HepG2 (cell line): ENCODE measurements around the gene BAZ2A. TPM values are rescaled to one million over a fixed set of nuclear protein-coding genes. Genes with fewer than 3 reads are reported as not detected.

Experiments
- ASH2L ChIP-seq: fragments of 300-600, 200-600 bp; sonication (generic); IDR thresholded peaks from 2 replicates; pipeline ENCODE4 v1.7.0; 2017; ENCODE audit warnings: low read depth, mild to moderate bottlenecking, moderate library complexity, mixed read lengths, low read length; ENCODE audit not compliant: insufficient read length
- ATF7 ChIP-seq, 2 experiments: fragments of 450-650 bp in 1 of 2; sonication (generic) in 1 of 2; formaldehyde crosslinking in 1 of 2; IDR thresholded peaks; 2 replicates each; pipeline versions ENCODE4 v1.4.0 to v1.6.1; 2016 to 2020; ENCODE audit warnings: antibody characterized with exemption in 1 of 2, mild to moderate bottlenecking in 1 of 2, missing genetic modification reagents in 1 of 2
- ETV5 ChIP-seq: IDR thresholded peaks from 2 replicates; pipeline ENCODE4 v1.6.1; 2018; ENCODE audit warnings: missing biosample characterization, missing genetic modification reagents, inconsistent platforms, borderline replicate concordance
- HMG20A ChIP-seq: IDR thresholded peaks from 2 replicates; pipeline ENCODE4 v1.6.1; 2016; ENCODE audit warnings: borderline replicate concordance
- JARID2 ChIP-seq: sonication (generic); formaldehyde crosslinking; IDR thresholded peaks from 2 replicates; pipeline ENCODE4 v1.8.1; 2023; ENCODE audit warnings: missing genetic modification reagents, inconsistent platforms; ENCODE audit not compliant: insufficient replicate concordance
- NFIC ChIP-seq: IDR thresholded peaks from 2 replicates; pipeline ENCODE4 v1.6.1; 2012; ENCODE audit warnings: mild to moderate bottlenecking, low read length, inconsistent platforms
- NKX3-1 ChIP-seq: sonication (generic); formaldehyde crosslinking; IDR thresholded peaks from 2 replicates; pipeline ENCODE4 v1.5.0; 2020; ENCODE audit warnings: missing genetic modification reagents
- PHF5A ChIP-seq: IDR thresholded peaks from one replicate; pipeline ENCODE4 v1.6.1; 2018; ENCODE audit warnings: low read depth, missing genetic modification reagents; ENCODE audit not compliant: unreplicated experiment
- SRY ChIP-seq: sonication (generic); formaldehyde crosslinking; IDR thresholded peaks from 2 replicates; pipeline ENCODE4 v1.8.0; 2022; ENCODE audit warnings: mild to moderate bottlenecking, missing genetic modification reagents
- TARDBP ChIP-seq: sonication (generic); formaldehyde crosslinking; IDR thresholded peaks from 2 replicates; pipeline ENCODE4 v1.8.0; 2022; ENCODE audit warnings: mild to moderate bottlenecking, missing genetic modification reagents
- TCF7 ChIP-seq: sonication (generic); IDR thresholded peaks from 2 replicates; pipeline ENCODE4 v1.6.1; 2016; ENCODE audit warnings: antibody characterized with exemption, low read depth
- TEAD3 ChIP-seq: optimal IDR thresholded peaks from 2 replicates; pipeline ENCODE3; 2016; ENCODE audit warnings: borderline replicate concordance
- ZFX ChIP-seq: sonication (generic); formaldehyde crosslinking; IDR thresholded peaks from 2 replicates; pipeline ENCODE4 v1.4.0; 2020; ENCODE audit warnings: mild to moderate bottlenecking, low read depth, missing genetic modification reagents, moderate library complexity
- ZNF382 ChIP-seq: sonication (generic); formaldehyde crosslinking; IDR thresholded peaks from 2 replicates; pipeline ENCODE4 v1.5.0; 2020; ENCODE audit warnings: missing genetic modification reagents, mild to moderate bottlenecking, borderline replicate concordance
- ZNF550 ChIP-seq: sonication (generic); formaldehyde crosslinking; IDR thresholded peaks from 2 replicates; pipeline ENCODE4 v1.4.0; 2020; ENCODE audit warnings: mild to moderate bottlenecking, missing genetic modification reagents, borderline replicate concordance
- ZNF746 ChIP-seq: sonication (generic); formaldehyde crosslinking; IDR thresholded peaks from 2 replicates; pipeline ENCODE4 v1.8.0; 2022; ENCODE audit warnings: mild to moderate bottlenecking, missing genetic modification reagents
- ZNF780A ChIP-seq: sonication (generic); formaldehyde crosslinking; IDR thresholded peaks from 2 replicates; pipeline ENCODE4 v1.8.0; 2022; ENCODE audit warnings: mild to moderate bottlenecking, missing genetic modification reagents, moderate library complexity
- ZNF878 ChIP-seq: sonication (generic); formaldehyde crosslinking; IDR thresholded peaks from 2 replicates; pipeline ENCODE4 v1.8.1; 2023; ENCODE audit warnings: mild to moderate bottlenecking, missing genetic modification reagents, moderate library complexity
- polyA plus RNA-seq, 8 experiments: library from polyadenylated mRNA; depleted of rRNA in 3 of 8; stranded (reverse) in 7 of 8; unstranded in 1 of 8; fragments of >200 nt; fragmentation: Illumina TruSeq in 4 of 8; extraction: Trizol in 4 of 8; gene quantifications; 2 replicates each; pipeline versions ENCODE4 v1.2.1 to v1.2.3, GENCODE V29; 2011 to 2016; ENCODE audit warnings: low read depth in 4 of 8, missing spikeins in 1 of 8, mixed read lengths in 1 of 8; ENCODE audit not compliant: insufficient read depth in 1 of 8
- total RNA-seq, 5 experiments: library from RNA; depleted of rRNA; stranded (reverse); fragments of >200 nt; fragmentation: Illumina TruSeq; extraction: Trizol; gene quantifications; 2 replicates each; pipeline ENCODE4 v1.2.3, GENCODE V29; 2016; ENCODE audit warnings: low read depth in 1 of 5
- TF ChIP-seq, protein P1 (sequence below): sonication (generic); formaldehyde crosslinking; IDR thresholded peaks from 2 replicates; pipeline ENCODE4 v1.4.0; 2020; ENCODE audit warnings: missing genetic modification reagents
- TF ChIP-seq, protein P2 (sequence below): sonication (generic); formaldehyde crosslinking; IDR thresholded peaks from 2 replicates; pipeline ENCODE4 v1.5.1; 2020; ENCODE audit warnings: mild to moderate bottlenecking, missing genetic modification reagents, moderate library complexity

The BAZ2A gene
- total and polyA plus RNA-seq, 2 of the 13 experiments (the other 11 are each of a cell fraction or from before 2014, with no cell fraction given): 21.8 to 73.5 TPM

DNA sequence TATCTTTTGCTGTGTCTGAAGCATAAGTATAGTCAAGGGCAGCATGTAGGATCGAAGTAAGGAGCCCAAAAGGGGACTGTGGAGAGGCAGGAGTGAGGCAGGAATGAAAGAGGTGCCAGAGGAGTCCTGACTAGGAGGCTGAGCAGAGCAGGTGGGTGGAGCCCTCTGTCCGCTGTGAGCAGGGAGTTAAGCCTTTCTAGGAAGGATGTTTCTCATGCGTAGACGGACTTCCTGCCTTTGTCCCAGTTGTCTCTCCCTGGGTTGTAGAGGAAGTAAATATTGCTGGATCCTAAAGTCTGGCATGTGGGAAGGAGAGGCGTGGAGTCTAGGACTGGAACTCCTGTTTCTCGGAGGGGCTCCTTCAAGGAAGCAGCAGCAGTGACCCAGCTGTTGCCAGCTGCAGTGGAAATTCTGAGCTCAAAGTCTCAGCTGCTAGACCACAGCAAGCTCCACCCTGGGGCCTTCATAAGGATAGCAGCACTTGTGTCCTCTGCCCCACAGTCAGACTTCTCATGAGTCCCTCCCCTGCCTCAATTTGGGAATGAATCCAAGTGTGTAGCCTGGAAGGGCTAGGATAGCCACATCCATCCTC lies 64.5 kb downstream of the BAZ2A start (continued):
- TF ChIP-seq ETV5 (CRISPR knock-in tag): peak; percentile 34; the same call in 1 of the 2 replicates
- TF ChIP-seq NFIC: 0 out of 2 replicates have a peak, but pooled peaks have one; percentile 11
- TF ChIP-seq ZNF382 (CRISPR knock-in tag): no peak
- no peak for TF ChIP-seq JARID2 (CRISPR knock-in tag)
- no peak for TF ChIP-seq NKX3-1 (CRISPR knock-in tag)
- TF ChIP-seq ZNF746: no peak
- no peak for TF ChIP-seq SRY (CRISPR knock-in tag)
- no peak for TF ChIP-seq TCF7
- TF ChIP-seq, protein P1, sequence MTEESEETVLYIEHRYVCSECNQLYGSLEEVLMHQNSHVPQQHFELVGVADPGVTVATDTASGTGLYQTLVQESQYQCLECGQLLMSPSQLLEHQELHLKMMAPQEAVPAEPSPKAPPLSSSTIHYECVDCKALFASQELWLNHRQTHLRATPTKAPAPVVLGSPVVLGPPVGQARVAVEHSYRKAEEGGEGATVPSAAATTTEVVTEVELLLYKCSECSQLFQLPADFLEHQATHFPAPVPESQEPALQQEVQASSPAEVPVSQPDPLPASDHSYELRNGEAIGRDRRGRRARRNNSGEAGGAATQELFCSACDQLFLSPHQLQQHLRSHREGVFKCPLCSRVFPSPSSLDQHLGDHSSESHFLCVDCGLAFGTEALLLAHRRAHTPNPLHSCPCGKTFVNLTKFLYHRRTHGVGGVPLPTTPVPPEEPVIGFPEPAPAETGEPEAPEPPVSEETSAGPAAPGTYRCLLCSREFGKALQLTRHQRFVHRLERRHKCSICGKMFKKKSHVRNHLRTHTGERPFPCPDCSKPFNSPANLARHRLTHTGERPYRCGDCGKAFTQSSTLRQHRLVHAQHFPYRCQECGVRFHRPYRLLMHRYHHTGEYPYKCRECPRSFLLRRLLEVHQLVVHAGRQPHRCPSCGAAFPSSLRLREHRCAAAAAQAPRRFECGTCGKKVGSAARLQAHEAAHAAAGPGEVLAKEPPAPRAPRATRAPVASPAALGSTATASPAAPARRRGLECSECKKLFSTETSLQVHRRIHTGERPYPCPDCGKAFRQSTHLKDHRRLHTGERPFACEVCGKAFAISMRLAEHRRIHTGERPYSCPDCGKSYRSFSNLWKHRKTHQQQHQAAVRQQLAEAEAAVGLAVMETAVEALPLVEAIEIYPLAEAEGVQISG (CRISPR knock-in tag): peak; percentile 60; the same call in 1 of the 2 replicates
- TF ChIP-seq ATF7 (IDR thresholded peaks at IDR 0.05): no peak
- TF ChIP-seq ATF7 (CRISPR knock-in tag; IDR thresholded peaks at IDR 0.05): no peak
- TF ChIP-seq ZFX: 0 out of 2 replicates have a peak, but pooled peaks have one; percentile 33
- TF ChIP-seq PHF5A (CRISPR knock-in tag): no peak
- TF ChIP-seq ZNF878 (CRISPR knock-in tag): no peak
- TF ChIP-seq ZNF780A (CRISPR knock-in tag): no peak
- TF ChIP-seq, protein P2, sequence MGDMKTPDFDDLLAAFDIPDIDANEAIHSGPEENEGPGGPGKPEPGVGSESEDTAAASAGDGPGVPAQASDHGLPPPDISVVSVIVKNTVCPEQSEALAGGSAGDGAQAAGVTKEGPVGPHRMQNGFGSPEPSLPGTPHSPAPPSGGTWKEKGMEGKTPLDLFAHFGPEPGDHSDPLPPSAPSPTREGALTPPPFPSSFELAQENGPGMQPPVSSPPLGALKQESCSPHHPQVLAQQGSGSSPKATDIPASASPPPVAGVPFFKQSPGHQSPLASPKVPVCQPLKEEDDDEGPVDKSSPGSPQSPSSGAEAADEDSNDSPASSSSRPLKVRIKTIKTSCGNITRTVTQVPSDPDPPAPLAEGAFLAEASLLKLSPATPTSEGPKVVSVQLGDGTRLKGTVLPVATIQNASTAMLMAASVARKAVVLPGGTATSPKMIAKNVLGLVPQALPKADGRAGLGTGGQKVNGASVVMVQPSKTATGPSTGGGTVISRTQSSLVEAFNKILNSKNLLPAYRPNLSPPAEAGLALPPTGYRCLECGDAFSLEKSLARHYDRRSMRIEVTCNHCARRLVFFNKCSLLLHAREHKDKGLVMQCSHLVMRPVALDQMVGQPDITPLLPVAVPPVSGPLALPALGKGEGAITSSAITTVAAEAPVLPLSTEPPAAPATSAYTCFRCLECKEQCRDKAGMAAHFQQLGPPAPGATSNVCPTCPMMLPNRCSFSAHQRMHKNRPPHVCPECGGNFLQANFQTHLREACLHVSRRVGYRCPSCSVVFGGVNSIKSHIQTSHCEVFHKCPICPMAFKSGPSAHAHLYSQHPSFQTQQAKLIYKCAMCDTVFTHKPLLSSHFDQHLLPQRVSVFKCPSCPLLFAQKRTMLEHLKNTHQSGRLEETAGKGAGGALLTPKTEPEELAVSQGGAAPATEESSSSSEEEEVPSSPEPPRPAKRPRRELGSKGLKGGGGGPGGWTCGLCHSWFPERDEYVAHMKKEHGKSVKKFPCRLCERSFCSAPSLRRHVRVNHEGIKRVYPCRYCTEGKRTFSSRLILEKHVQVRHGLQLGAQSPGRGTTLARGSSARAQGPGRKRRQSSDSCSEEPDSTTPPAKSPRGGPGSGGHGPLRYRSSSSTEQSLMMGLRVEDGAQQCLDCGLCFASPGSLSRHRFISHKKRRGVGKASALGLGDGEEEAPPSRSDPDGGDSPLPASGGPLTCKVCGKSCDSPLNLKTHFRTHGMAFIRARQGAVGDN: 0 out of 2 replicates have a peak, but pooled peaks have one; percentile 17
- TF ChIP-seq ASH2L: peak; percentile 35
- TF ChIP-seq TEAD3 (CRISPR knock-in tag): peak; percentile 51
- TF ChIP-seq ZNF550 (CRISPR knock-in tag): no peak
- TF ChIP-seq HMG20A (CRISPR knock-in tag): no peak
- no peak for TF ChIP-seq TARDBP (CRISPR knock-in tag)
